ENCODE results near the gene GABRA1. TPM values are rescaled to one million over a fixed set of nuclear protein-coding genes. Genes with fewer than 3 reads are reported as not detected.

The GABRA1 gene
- not detected in 2 replicates for total RNA-seq

GRCh38 chr5:161847941-161848391 is at the start of gene GABRA1:
Gene GABRA1, plus strand, starts transcription at chr5:161848120. Its CDS starts 2,691 bp downstream, at chr5:161850811.

Other genes starting within 250 kb of the GABRA1 start
- gene GABRA6, start 162.4 kb upstream of the GABRA1 start, total RNA-seq, result not detected in 2 replicates
- not detected in 2 replicates for gene GABRG2, start 219.7 kb downstream of the GABRA1 start, total RNA-seq

All from regular cardiac myocyte (primary cell).